Neural progenitor cell (in vitro differentiated cells): ENCODE results near the gene CELSR1.

ENCODE experiments used
- CTCF ChIP-seq: fragments of 200-600 bp; sonication (generic); IDR thresholded peaks from 2 replicates; pipeline ENCODE4 v1.5.1; 2017; ENCODE audit warnings: antibody characterized with exemption, mild to moderate bottlenecking
- EZH2 ChIP-seq: fragments of 200-600 bp; sonication (generic); IDR thresholded peaks from 2 replicates; pipeline ENCODE4 v1.6.1; 2017; ENCODE audit warnings: antibody characterized with exemption, mild to moderate bottlenecking, moderate library complexity
- EZH2phosphoT487 ChIP-seq: fragments of 200-600 bp; sonication (generic); IDR thresholded peaks from 2 replicates; pipeline ENCODE4 v1.6.1; 2017; ENCODE audit warnings: antibody characterized with exemption

DNA sequence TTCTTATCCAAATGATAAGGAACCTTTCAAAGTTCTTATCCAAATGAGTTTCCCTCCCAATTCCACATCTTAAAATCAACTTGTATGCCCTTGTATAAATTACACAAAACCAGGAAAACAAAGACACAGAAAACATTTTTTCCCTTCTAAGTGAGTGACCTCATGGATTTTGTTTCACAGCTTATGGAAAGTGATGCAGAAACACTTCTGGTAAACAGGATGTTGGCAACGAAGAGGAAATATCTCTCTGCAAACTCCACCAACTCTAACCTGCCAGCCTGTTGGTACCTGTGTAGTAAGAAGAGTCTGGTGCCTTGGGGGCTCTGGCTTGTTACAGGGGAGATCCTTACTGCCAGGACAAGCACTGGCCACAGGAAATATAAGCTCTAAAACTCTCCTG is 57.0 kb downstream of the CELSR1 start:
- no peak for TF ChIP-seq CTCF
- no peak for TF ChIP-seq EZH2
- TF ChIP-seq EZH2phosphoT487: no peak
